WTC11 (cell line): ENCODE results near the gene C17orf78. TPM values are rescaled to one million over a fixed set of nuclear protein-coding genes. Genes with fewer than 3 reads are reported as not detected.

Experiments
- ATF1 ChIP-seq: sonication (generic); formaldehyde crosslinking; IDR thresholded peaks from 2 replicates; pipeline ENCODE4 v1.8.1; 2023; ENCODE audit warnings: mild to moderate bottlenecking, moderate library complexity, missing genetic modification reagents
- ATF2 ChIP-seq: sonication (generic); formaldehyde crosslinking; IDR thresholded peaks from 2 replicates; pipeline ENCODE4 v1.8.1; 2022; ENCODE audit warnings: low read depth, missing genetic modification reagents, borderline replicate concordance
- ATF6 ChIP-seq: sonication (generic); formaldehyde crosslinking; IDR thresholded peaks from 2 replicates; pipeline ENCODE4 v1.8.1; 2023; ENCODE audit warnings: mild to moderate bottlenecking, missing genetic modification reagents
- CREB1 ChIP-seq: sonication (generic); formaldehyde crosslinking; IDR thresholded peaks from 2 replicates; pipeline ENCODE4 v1.8.0; 2023; ENCODE audit warnings: mild to moderate bottlenecking, missing genetic modification reagents
- CTCF ChIP-seq: fragments of 200-600 bp; IDR thresholded peaks from 2 replicates; pipeline ENCODE4 v1.8.0; 2022; ENCODE audit warnings: antibody characterized with exemption
- E2F4 ChIP-seq: sonication (generic); formaldehyde crosslinking; IDR thresholded peaks from 2 replicates; pipeline ENCODE4 v1.8.1; 2022; ENCODE audit warnings: low read depth, mild to moderate bottlenecking, moderate library complexity, missing genetic modification reagents, borderline replicate concordance
- FOXJ3 ChIP-seq: sonication (generic); formaldehyde crosslinking; IDR thresholded peaks from 2 replicates; pipeline ENCODE4 v1.9.0; 2021; ENCODE audit warnings: missing genetic modification reagents, mild to moderate bottlenecking, borderline replicate concordance
- IRF2 ChIP-seq: sonication (generic); formaldehyde crosslinking; IDR thresholded peaks from 2 replicates; pipeline ENCODE4 v1.8.0; 2022; ENCODE audit warnings: low read depth, missing genetic modification reagents, borderline replicate concordance
- JUN ChIP-seq: sonication (generic); formaldehyde crosslinking; IDR thresholded peaks from 2 replicates; pipeline ENCODE4 v1.8.0; 2023; ENCODE audit warnings: mild to moderate bottlenecking, missing genetic modification reagents
- KAT7 ChIP-seq: sonication (generic); formaldehyde crosslinking; IDR thresholded peaks from 2 replicates; pipeline ENCODE4 v1.8.1; 2023; ENCODE audit warnings: missing genetic modification reagents, mild to moderate bottlenecking, borderline replicate concordance
- MAX ChIP-seq: sonication (generic); formaldehyde crosslinking; IDR thresholded peaks from 2 replicates; pipeline ENCODE4 v1.8.0; 2022; ENCODE audit warnings: mild to moderate bottlenecking, missing genetic modification reagents
- NR2C2 ChIP-seq: sonication (generic); formaldehyde crosslinking; IDR thresholded peaks from 2 replicates; pipeline ENCODE4 v1.8.0; 2022; ENCODE audit warnings: mild to moderate bottlenecking, missing genetic modification reagents
- NR3C1 ChIP-seq: sonication (generic); formaldehyde crosslinking; conservative IDR thresholded peaks from 2 replicates; pipeline ENCODE4 v1.8.1; 2023; ENCODE audit warnings: low read depth, mild to moderate bottlenecking, missing genetic modification reagents
- PRDM15 ChIP-seq: sonication (generic); formaldehyde crosslinking; IDR thresholded peaks from 2 replicates; pipeline ENCODE4 v1.8.0; 2022; ENCODE audit warnings: missing genetic modification reagents
- SOX15 ChIP-seq: fragments of 250-450 bp; sonication (Bioruptor Pico); IDR thresholded peaks from 2 replicates; pipeline ENCODE4 v1.9.0; 2021; ENCODE audit warnings: mild to moderate bottlenecking
- TEAD4 ChIP-seq: sonication (generic); formaldehyde crosslinking; IDR thresholded peaks from 2 replicates; pipeline ENCODE4 v1.8.0; 2022; ENCODE audit warnings: mild to moderate bottlenecking, missing genetic modification reagents
- ZBTB43 ChIP-seq: sonication (generic); formaldehyde crosslinking; IDR thresholded peaks from 2 replicates; pipeline ENCODE4 v1.8.1; 2023; ENCODE audit warnings: mild to moderate bottlenecking, missing genetic modification reagents
- ZNF263 ChIP-seq: sonication (generic); formaldehyde crosslinking; IDR thresholded peaks from 2 replicates; pipeline ENCODE4 v1.8.1; 2022; ENCODE audit warnings: low read depth, mild to moderate bottlenecking, moderate library complexity, missing genetic modification reagents
- ZNF425 ChIP-seq: fragments of 250-450 bp; sonication (Bioruptor Pico); conservative IDR thresholded peaks from 2 replicates; pipeline ENCODE4 v1.9.0; 2021; ENCODE audit warnings: mild to moderate bottlenecking
- ZNF671 ChIP-seq: fragments of 250-450 bp; sonication (Bioruptor Pico); IDR thresholded peaks from 2 replicates; pipeline ENCODE4 v1.8.0; 2021; ENCODE audit warnings: mild to moderate bottlenecking
- total RNA-seq: library from RNA; stranded (reverse); gene quantifications from 3 replicates; pipeline ENCODE4 v1.2.3, GENCODE V29; 2021

Gene C17orf78
- total RNA-seq, 1 experiment from 2014 or later = not detected

GRCh38 chr17:37358830-37359681 is 16.7 kb upstream of the C17orf78 start (continued):
- no peak; the same call in 1 of the 2 replicates for TF ChIP-seq ZBTB43 (CRISPR knock-in tag)
- TF ChIP-seq ATF6 = no peak
- peak; percentile 86; the same call in 1 of the 2 replicates for TF ChIP-seq MAX
- TF ChIP-seq JUN (CRISPR knock-in tag) = no peak
- no peak for TF ChIP-seq CTCF
- no peak for TF ChIP-seq E2F4 (CRISPR knock-in tag)
- TF ChIP-seq NR2C2 (CRISPR knock-in tag) = 0 out of 2 replicates have a peak, but pooled peaks have one; percentile 53
- TF ChIP-seq FOXJ3 (CRISPR knock-in tag) = no peak
- TF ChIP-seq CREB1 (CRISPR knock-in tag) = no peak
- no peak for TF ChIP-seq ZNF425
- TF ChIP-seq ATF2 (CRISPR knock-in tag) = no peak
- no peak for TF ChIP-seq TEAD4 (CRISPR knock-in tag)
- 0 out of 2 replicates have a peak, but pooled peaks have one; percentile 32 for TF ChIP-seq ATF1 (CRISPR knock-in tag)
- peak; percentile 96; the same call in 1 of the 2 replicates for TF ChIP-seq KAT7
- no peak for TF ChIP-seq SOX15 (CRISPR knock-in tag)
- TF ChIP-seq ZNF671 (CRISPR knock-in tag) = no peak
- TF ChIP-seq NR3C1 (CRISPR knock-in tag) = no peak
- no peak for TF ChIP-seq IRF2 (CRISPR knock-in tag)
- TF ChIP-seq PRDM15 (CRISPR knock-in tag) = no peak
- TF ChIP-seq ZNF263 (CRISPR knock-in tag) = no peak
